Liver (tissue), 9 donors: ENCODE results near the gene ZEB1. TPM values are rescaled to one million over a fixed set of nuclear protein-coding genes. Genes with fewer than 3 reads are reported as not detected.

Experiments
- DNase-seq: peaks from one replicate; pipeline ENCODE4 v3.0.0-alpha.2; 2017; ENCODE audit warnings: low spot score
- H3K27ac ChIP-seq, 2 donors: one replicate each; pipeline ENCODE4 v1.7.0; 2013; ENCODE audit warnings: inconsistent platforms in 2 of 2, low read length in 2 of 2, control low read depth in 1 of 2, low read depth in 1 of 2, mild to moderate bottlenecking in 1 of 2
- H3K27me3 ChIP-seq, 4 donors: one replicate each; pipeline versions ENCODE4 v1.6.1 to v1.7.0; 2013; ENCODE audit warnings: low read length in 3 of 4, inconsistent platforms in 1 of 4, mild to moderate bottlenecking in 1 of 4, moderate library complexity in 1 of 4; ENCODE audit not compliant: control insufficient read depth in 4 of 4, insufficient read depth in 4 of 4
- H3K36me3 ChIP-seq, 4 donors: one replicate each; pipeline versions ENCODE4 v1.6.1 to v1.7.0; 2013; ENCODE audit warnings: low read length in 3 of 4, mild to moderate bottlenecking in 3 of 4, low read depth in 1 of 4, moderate library complexity in 1 of 4; ENCODE audit not compliant: control insufficient read depth in 4 of 4, insufficient read depth in 3 of 4
- H3K4me1 ChIP-seq, 4 donors: one replicate each; pipeline versions ENCODE4 v1.6.1 to v1.7.0; 2013; ENCODE audit warnings: low read length in 3 of 4, mild to moderate bottlenecking in 3 of 4, moderate library complexity in 1 of 4; ENCODE audit not compliant: control insufficient read depth in 4 of 4, insufficient read depth in 4 of 4
- H3K4me3 ChIP-seq, 3 donors: one replicate each; pipeline versions ENCODE4 v1.6.1 to v1.7.0; 2013; ENCODE audit warnings: low read length in 3 of 3, control low read depth in 1 of 3, low read depth in 1 of 3, mild to moderate bottlenecking in 1 of 3
- H3K9ac ChIP-seq, 2 donors: one replicate each; pipeline ENCODE4 v1.7.0; 2013; ENCODE audit warnings: low read length in 2 of 2, mild to moderate bottlenecking in 2 of 2, moderate library complexity in 2 of 2, control low read depth in 1 of 2, low read depth in 1 of 2
- H3K9me3 ChIP-seq, 4 donors: one replicate each; pipeline versions ENCODE4 v1.6.1 to v1.7.0; 2013; ENCODE audit warnings: low read length in 3 of 4; ENCODE audit not compliant: control insufficient read depth in 4 of 4
- EGR1 ChIP-seq, 2 donors: IDR thresholded peaks; 2 replicates each; pipeline ENCODE4 v1.6.1; 2016 to 2018; ENCODE audit warnings: antibody characterized with exemption in 2 of 2, low read depth in 2 of 2
- FOXA1 ChIP-seq: IDR thresholded peaks from 2 replicates; pipeline ENCODE4 v1.6.1; 2016; ENCODE audit warnings: antibody characterized with exemption
- FOXA2 ChIP-seq: IDR thresholded peaks from 2 replicates; pipeline ENCODE4 v1.6.1; 2016; ENCODE audit warnings: antibody characterized with exemption
- GABPA ChIP-seq, 2 donors: IDR thresholded peaks in 1 of 2; conservative IDR thresholded peaks in 1 of 2; 2 replicates each; pipeline ENCODE4 v1.6.1; 2016; ENCODE audit warnings: antibody characterized with exemption in 2 of 2, mild to moderate bottlenecking in 1 of 2, moderate library complexity in 1 of 2
- HNF4A ChIP-seq, 2 donors: conservative IDR thresholded peaks; 2 replicates each; pipeline ENCODE4 v1.6.1; 2016; ENCODE audit warnings: antibody characterized with exemption in 2 of 2, mild to moderate bottlenecking in 2 of 2
- HNF4G ChIP-seq: IDR thresholded peaks from 2 replicates; pipeline ENCODE4 v1.6.1; 2016; ENCODE audit warnings: antibody characterized with exemption
- JUND ChIP-seq, 2 donors: IDR thresholded peaks; 2 replicates each; pipeline ENCODE4 v1.6.1; 2016; ENCODE audit warnings: antibody characterized with exemption in 2 of 2
- NR2F2 ChIP-seq: IDR thresholded peaks from 2 replicates; pipeline ENCODE4 v1.6.1; 2016; ENCODE audit warnings: antibody characterized with exemption
- RAD21 ChIP-seq, 2 donors: IDR thresholded peaks; 2 replicates each; pipeline ENCODE4 v1.6.1; 2016; ENCODE audit warnings: antibody characterized with exemption in 2 of 2, mild to moderate bottlenecking in 2 of 2
- REST ChIP-seq: IDR thresholded peaks from 2 replicates; pipeline ENCODE4 v1.6.1; 2016; ENCODE audit warnings: antibody characterized with exemption, mild to moderate bottlenecking
- RXRA ChIP-seq, 2 donors: IDR thresholded peaks; 2 replicates each; pipeline ENCODE4 v1.6.1; 2017 to 2018; ENCODE audit warnings: antibody characterized with exemption in 2 of 2, mild to moderate bottlenecking in 1 of 2
- SP1 ChIP-seq: IDR thresholded peaks from 2 replicates; pipeline ENCODE4 v1.6.1; 2018; ENCODE audit warnings: antibody characterized with exemption, mild to moderate bottlenecking
- TAF1 ChIP-seq: conservative IDR thresholded peaks from 2 replicates; pipeline ENCODE4 v1.6.1; 2016; ENCODE audit warnings: antibody characterized with exemption, mild to moderate bottlenecking
- YY1 ChIP-seq: IDR thresholded peaks from 2 replicates; pipeline ENCODE4 v1.6.1; 2016; ENCODE audit warnings: antibody characterized with exemption, mild to moderate bottlenecking
- WGBS: extraction: QIAGEN DNeasy Blood & Tissue Kit; methylation state at CpG from one replicate; pipeline ENCODE4 v1.1.7; 2013; 5-methylcytosine and 5-hydroxymethylcytosine counted together
- polyA plus RNA-seq, 2 donors: library from polyadenylated mRNA; stranded (reverse) in 1 of 2; unstranded in 1 of 2; fragments of 200-250 nt in 1 of 2; fragments of >200 nt in 1 of 2; fragmentation: Nextera tagmentation in 1 of 2; extraction: Ambion mirVana in 1 of 2; gene quantifications; one replicate each; pipeline versions ENCODE4 v1.2.1 to v1.2.3, GENCODE V29; 2013 to 2015
- total RNA-seq, 2 donors: library from RNA; depleted of rRNA; stranded (reverse); fragments of >200 nt; gene quantifications; one replicate each; pipeline ENCODE4 v1.2.3, GENCODE V29; 2014
- TF ChIP-seq, protein P1 (sequence below): IDR thresholded peaks from 2 replicates; pipeline ENCODE4 v1.6.1; 2016; ENCODE audit warnings: antibody characterized with exemption
- TF ChIP-seq, protein P2 (sequence below): IDR thresholded peaks from 2 replicates; pipeline ENCODE4 v1.6.1; 2016; ENCODE audit warnings: antibody characterized with exemption
- TF ChIP-seq, protein P3 (sequence below): fragments of 150-350 bp; IDR thresholded peaks from 2 replicates; pipeline ENCODE4 v1.5.1; 2017; ENCODE audit warnings: improper control_type of control experiment, low read depth, low read length; ENCODE audit not compliant: missing input control
- donor health status: healthy.
- donor health status: healthy.
- donor health status: healthy.
- donor health status: healthy.
- donor health status: healthy.

Gene ZEB1
- total and polyA plus RNA-seq, 4 donors, result 3.2 to 19.6 (median 6.5) TPM

- H3K27ac ChIP-seq, result no peak overlapping the region
- TF ChIP-seq RAD21 (IDR thresholded peaks at IDR 0.05), result no peak
- no peak for TF ChIP-seq NR2F2
- no peak for TF ChIP-seq GABPA (IDR thresholded peaks at IDR 0.05 in 1 of 2, conservative IDR thresholded peaks at IDR 0.05 in 1 of 2)
- TF ChIP-seq TAF1, result no peak
- TF ChIP-seq, protein P1, sequence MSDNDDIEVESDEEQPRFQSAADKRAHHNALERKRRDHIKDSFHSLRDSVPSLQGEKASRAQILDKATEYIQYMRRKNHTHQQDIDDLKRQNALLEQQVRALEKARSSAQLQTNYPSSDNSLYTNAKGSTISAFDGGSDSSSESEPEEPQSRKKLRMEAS, result no peak
- TF ChIP-seq YY1, result no peak
- no peak for TF ChIP-seq REST
- TF ChIP-seq HNF4G, result no peak
- TF ChIP-seq EGR1 (IDR thresholded peaks at IDR 0.05; ENCODE audit: low read depth in 2 of 2), result no peak
- no peak for TF ChIP-seq HNF4A (conservative IDR thresholded peaks at IDR 0.05)
- no peak for TF ChIP-seq RXRA (IDR thresholded peaks at IDR 0.05)
- TF ChIP-seq, protein P2, sequence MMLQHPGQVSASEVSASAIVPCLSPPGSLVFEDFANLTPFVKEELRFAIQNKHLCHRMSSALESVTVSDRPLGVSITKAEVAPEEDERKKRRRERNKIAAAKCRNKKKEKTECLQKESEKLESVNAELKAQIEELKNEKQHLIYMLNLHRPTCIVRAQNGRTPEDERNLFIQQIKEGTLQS, result no peak
- TF ChIP-seq FOXA1, result no peak
- TF ChIP-seq, protein P3, sequence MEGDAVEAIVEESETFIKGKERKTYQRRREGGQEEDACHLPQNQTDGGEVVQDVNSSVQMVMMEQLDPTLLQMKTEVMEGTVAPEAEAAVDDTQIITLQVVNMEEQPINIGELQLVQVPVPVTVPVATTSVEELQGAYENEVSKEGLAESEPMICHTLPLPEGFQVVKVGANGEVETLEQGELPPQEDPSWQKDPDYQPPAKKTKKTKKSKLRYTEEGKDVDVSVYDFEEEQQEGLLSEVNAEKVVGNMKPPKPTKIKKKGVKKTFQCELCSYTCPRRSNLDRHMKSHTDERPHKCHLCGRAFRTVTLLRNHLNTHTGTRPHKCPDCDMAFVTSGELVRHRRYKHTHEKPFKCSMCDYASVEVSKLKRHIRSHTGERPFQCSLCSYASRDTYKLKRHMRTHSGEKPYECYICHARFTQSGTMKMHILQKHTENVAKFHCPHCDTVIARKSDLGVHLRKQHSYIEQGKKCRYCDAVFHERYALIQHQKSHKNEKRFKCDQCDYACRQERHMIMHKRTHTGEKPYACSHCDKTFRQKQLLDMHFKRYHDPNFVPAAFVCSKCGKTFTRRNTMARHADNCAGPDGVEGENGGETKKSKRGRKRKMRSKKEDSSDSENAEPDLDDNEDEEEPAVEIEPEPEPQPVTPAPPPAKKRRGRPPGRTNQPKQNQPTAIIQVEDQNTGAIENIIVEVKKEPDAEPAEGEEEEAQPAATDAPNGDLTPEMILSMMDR, result no peak
Observed at GRCh38 chr10:31508234-31508633, 189.2 kb downstream of the ZEB1 start.

DNA sequence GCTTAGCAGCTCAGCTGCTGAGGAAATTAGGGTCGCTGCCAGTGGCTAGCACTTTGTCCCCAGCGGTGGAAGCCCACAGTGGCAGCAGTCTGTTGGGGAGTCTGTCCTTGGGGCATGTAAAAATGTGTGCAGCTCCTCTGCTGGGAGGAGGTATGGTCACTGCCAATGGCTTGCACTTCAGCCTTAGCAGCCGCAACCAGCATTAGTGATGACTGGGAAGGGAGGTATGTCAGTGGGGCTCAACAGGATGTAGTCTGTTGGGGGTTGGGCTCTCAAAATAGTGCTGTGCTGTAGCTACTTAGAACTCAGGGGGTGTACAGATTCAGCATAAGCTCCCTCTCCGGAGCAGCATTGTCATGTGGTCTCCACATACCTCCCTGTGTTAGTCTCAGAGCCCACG lies 189.9 kb downstream of the ZEB1 start:
- Histone ChIP-seq H3K9ac (no peak overlapping the region), H3K9me3 (peaks cover 0 to 8% (median 0%) of the 10 kb centered on the region in 4 donors), H3K27ac (no peak overlapping the region), H3K36me3 (peaks cover 1 to 13% (median 8%) of the 10 kb centered on the region in 4 donors), H3K4me1 (peaks cover 0 to 1% (median 0%) of the 10 kb centered on the region in 4 donors), H3K27me3 (no peaks in the 10 kb centered on the region), H3K4me3 (no peak overlapping the region)
- DNase-seq, result no peak
- TF ChIP-seq REST (no peak), RXRA (IDR thresholded peaks at IDR 0.05) (no peak), GABPA (IDR thresholded peaks at IDR 0.05 in 1 of 2, conservative IDR thresholded peaks at IDR 0.05 in 1 of 2) (no peak), YY1 (no peak), HNF4G (no peak), NR2F2 (no peak), EGR1 (IDR thresholded peaks at IDR 0.05; ENCODE audit: low read depth in 2 of 2) (no peak), JUND (IDR thresholded peaks at IDR 0.05) (no peak), TAF1 (no peak), FOXA2 (no peak), SP1 (no peak), RAD21 (IDR thresholded peaks at IDR 0.05) (no peak), FOXA1 (no peak)
- TF ChIP-seq, protein P3, result no peak
- TF ChIP-seq, protein P2, result no peak
- TF ChIP-seq, protein P1, result no peak
- 98% methylated on average over 5 of the region's 5 CpGs for WGBS

More at GRCh38 chr10:31508234-31508633, 189.2 kb downstream of the ZEB1 start:
- Histone ChIP-seq H3K4me1 (peaks cover 0 to 1% (median 0%) of the 10 kb centered on the region in 4 donors), H3K9me3 (peaks cover 0 to 8% (median 0%) of the 10 kb centered on the region in 4 donors), H3K9ac (no peak overlapping the region), H3K36me3 (peaks cover 1 to 13% (median 8%) of the 10 kb centered on the region in 4 donors), H3K27me3 (no peaks in the 10 kb centered on the region), H3K4me3 (no peak overlapping the region)
- DNase-seq, result no peak
- 98% methylated on average over 4 of the region's 4 CpGs for WGBS
